ENCODE data around the gene CINP. TPM values are rescaled to one million over a fixed set of nuclear protein-coding genes. Genes with fewer than 3 reads are reported as not detected.
A peak's percentile ranks its signal among the peaks of the same experiment; 100 is the strongest.

The CINP gene
- total and polyA plus RNA-seq, 4 donors = 25.1 to 34.6 (median 30.2) TPM

- WGBS = under 1% methylated on average over 71 of the region's 71 CpGs
- TF ChIP-seq ZBTB33 (IDR thresholded peaks at IDR 0.05) = peak; percentile 66
- no peak for TF ChIP-seq HNF4G (IDR thresholded peaks at IDR 0.05)
- TF ChIP-seq YY1 (IDR thresholded peaks at IDR 0.05) = peak; percentile 93
- TF ChIP-seq RAD21 (IDR thresholded peaks at IDR 0.05) = no peak
- TF ChIP-seq FOXA1 (IDR thresholded peaks at IDR 0.05) = no peak
- TF ChIP-seq NR2F2 (IDR thresholded peaks at IDR 0.05) = no peak
- TF ChIP-seq ATF3 (IDR thresholded peaks at IDR 0.05) = no peak
- TF ChIP-seq, protein P1, sequence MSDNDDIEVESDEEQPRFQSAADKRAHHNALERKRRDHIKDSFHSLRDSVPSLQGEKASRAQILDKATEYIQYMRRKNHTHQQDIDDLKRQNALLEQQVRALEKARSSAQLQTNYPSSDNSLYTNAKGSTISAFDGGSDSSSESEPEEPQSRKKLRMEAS (IDR thresholded peaks at IDR 0.05) = no peak
- peak; percentile 24 for TF ChIP-seq REST (IDR thresholded peaks at IDR 0.05)
- TF ChIP-seq JUND (IDR thresholded peaks at IDR 0.05) = peak; percentile 21 to 69
- TF ChIP-seq SP1 (IDR thresholded peaks at IDR 0.05) = peak; percentile 38
- peak; percentile 22 to 25 for TF ChIP-seq RXRA (IDR thresholded peaks at IDR 0.05)
- TF ChIP-seq, protein P2, sequence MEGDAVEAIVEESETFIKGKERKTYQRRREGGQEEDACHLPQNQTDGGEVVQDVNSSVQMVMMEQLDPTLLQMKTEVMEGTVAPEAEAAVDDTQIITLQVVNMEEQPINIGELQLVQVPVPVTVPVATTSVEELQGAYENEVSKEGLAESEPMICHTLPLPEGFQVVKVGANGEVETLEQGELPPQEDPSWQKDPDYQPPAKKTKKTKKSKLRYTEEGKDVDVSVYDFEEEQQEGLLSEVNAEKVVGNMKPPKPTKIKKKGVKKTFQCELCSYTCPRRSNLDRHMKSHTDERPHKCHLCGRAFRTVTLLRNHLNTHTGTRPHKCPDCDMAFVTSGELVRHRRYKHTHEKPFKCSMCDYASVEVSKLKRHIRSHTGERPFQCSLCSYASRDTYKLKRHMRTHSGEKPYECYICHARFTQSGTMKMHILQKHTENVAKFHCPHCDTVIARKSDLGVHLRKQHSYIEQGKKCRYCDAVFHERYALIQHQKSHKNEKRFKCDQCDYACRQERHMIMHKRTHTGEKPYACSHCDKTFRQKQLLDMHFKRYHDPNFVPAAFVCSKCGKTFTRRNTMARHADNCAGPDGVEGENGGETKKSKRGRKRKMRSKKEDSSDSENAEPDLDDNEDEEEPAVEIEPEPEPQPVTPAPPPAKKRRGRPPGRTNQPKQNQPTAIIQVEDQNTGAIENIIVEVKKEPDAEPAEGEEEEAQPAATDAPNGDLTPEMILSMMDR (IDR thresholded peaks at IDR 0.05; ENCODE audit: low read depth, low read length, missing input control) = no peak
- H3K4me3 ChIP-seq (ENCODE audit: low read depth in 1 of 3, low read length in 3 of 3) = peak within 1 kb of the TSS; percentile 80 to 91 (median 87)
- H3K4me1 ChIP-seq (ENCODE audit: control insufficient read depth in 4 of 4, insufficient read depth in 4 of 4, low read length in 3 of 4) = peaks cover 6 to 52% (median 39%) of the 10 kb centered on the region in 4 donors
- no peaks in the 10 kb centered on the region for H3K36me3 ChIP-seq (ENCODE audit: control insufficient read depth in 4 of 4, insufficient read depth in 3 of 4, low read depth in 1 of 4, low read length in 3 of 4)
- H3K9ac ChIP-seq (ENCODE audit: low read depth in 1 of 2, low read length in 2 of 2) = peak within 1 kb of the TSS; percentile 83 to 92
- H3K9me3 ChIP-seq (ENCODE audit: control insufficient read depth in 4 of 4, low read length in 3 of 4) = no peaks in the 10 kb centered on the region
- H3K27ac ChIP-seq (ENCODE audit: low read depth in 1 of 2, low read length in 2 of 2) = peak within 1 kb of the TSS; percentile 76 to 91
- DNase-seq (ENCODE audit: low spot score) = peak; percentile 96
- H3K27me3 ChIP-seq (ENCODE audit: control insufficient read depth in 4 of 4, insufficient read depth in 4 of 4, low read length in 3 of 4) = no peaks in the 10 kb centered on the region
Observed at GRCh38 chr14:102319351-102320032, 43.2 kb downstream of the CINP start, which contains the start of gene ZNF839. TSS of gene ZNF839 (plus strand) at chr14:102319746. CDS start at chr14:102319766, 20 bp downstream.

DNA sequence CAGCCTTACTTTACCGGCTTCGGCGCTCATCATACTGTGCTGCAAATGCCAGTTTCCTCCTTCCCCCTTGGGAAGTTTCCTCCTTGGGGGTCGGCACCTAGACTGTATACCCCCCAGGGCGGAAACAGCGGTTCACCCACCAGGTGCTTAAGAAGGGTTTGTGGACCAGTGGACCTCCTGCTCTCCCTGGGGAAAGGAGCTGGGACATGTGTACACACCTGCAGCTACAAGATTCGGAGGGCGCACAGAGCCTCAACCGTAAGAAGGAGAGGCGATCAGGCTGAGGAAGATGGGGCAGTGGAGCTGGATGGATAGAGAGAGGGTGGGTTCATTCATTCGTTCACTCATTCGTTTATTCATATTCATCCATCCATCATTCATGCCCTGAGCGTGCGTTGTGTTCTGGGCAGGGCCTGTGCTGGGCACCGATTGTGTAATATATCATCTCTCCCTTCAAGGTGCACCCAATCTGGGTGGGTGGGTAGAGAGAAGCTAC, 43.9 kb downstream of the CINP start:
- peak overlapping the region in 2 of 3 donors; percentile 80 to 87 for H3K4me3 ChIP-seq (ENCODE audit: low read depth in 1 of 3, low read length in 3 of 3)
- H3K27me3 ChIP-seq (ENCODE audit: control insufficient read depth in 4 of 4, insufficient read depth in 4 of 4, low read length in 3 of 4) = no peaks in the 10 kb centered on the region
- TF ChIP-seq JUND (IDR thresholded peaks at IDR 0.05) (no peak), NR2F2 (IDR thresholded peaks at IDR 0.05) (no peak), RXRA (IDR thresholded peaks at IDR 0.05) (no peak)
- TF ChIP-seq, protein P1 (IDR thresholded peaks at IDR 0.05) = no peak
- peak overlapping the region; percentile 76 to 91 for H3K27ac ChIP-seq (ENCODE audit: low read depth in 1 of 2, low read length in 2 of 2)
- H3K9me3 ChIP-seq (ENCODE audit: control insufficient read depth in 4 of 4, low read length in 3 of 4) = no peaks in the 10 kb centered on the region
- peaks cover 7 to 58% (median 41%) of the 10 kb centered on the region in 4 donors for H3K4me1 ChIP-seq (ENCODE audit: control insufficient read depth in 4 of 4, insufficient read depth in 4 of 4, low read length in 3 of 4)
- H3K36me3 ChIP-seq (ENCODE audit: control insufficient read depth in 4 of 4, insufficient read depth in 3 of 4, low read depth in 1 of 4, low read length in 3 of 4) = no peaks in the 10 kb centered on the region
- no peak for DNase-seq (ENCODE audit: low spot score)
- peak overlapping the region in 1 of 2 donors; percentile 83 for H3K9ac ChIP-seq (ENCODE audit: low read depth in 1 of 2, low read length in 2 of 2)
- WGBS = 78% methylated on average over 15 of the region's 15 CpGs

Measured in liver (tissue), 9 donors.